GM23338 (cell line): ENCODE data around the gene RASSF1. TPM values are rescaled to one million over a fixed set of nuclear protein-coding genes. Genes with fewer than 3 reads are reported as not detected.

ENCODE experiments used
- ATAC-seq: fragments of 200-7000 bp; cut with Tn5 transposase; 3 replicates; pipeline ENCODE4 v1.9.1; 2020
- DNase-seq: peaks from one replicate; pipeline ENCODE4 v3.0.0-alpha.2; 2015; ENCODE audit warnings: low spot score
- H2AFZ ChIP-seq: fragments of 200-600 bp; sonication (generic); 2 replicates; pipeline ENCODE4 v1.8.0; 2016; ENCODE audit warnings: antibody characterized with exemption, mild to moderate bottlenecking, moderate library complexity
- H3F3A ChIP-seq: fragments of 200-600 bp; sonication (generic); replicated peaks from 2 replicates; pipeline ENCODE4 v1.8.0; 2017; ENCODE audit warnings: antibody characterized with exemption, mixed run types, low read depth
- H3K27ac ChIP-seq: fragments of 200-600 bp; sonication (generic); 2 replicates; pipeline ENCODE4 v1.6.1; 2016; ENCODE audit warnings: low read depth
- H3K27me3 ChIP-seq: fragments of 200-600 bp; sonication (generic); 2 replicates; pipeline ENCODE4 v1.8.0; 2016; ENCODE audit warnings: mild to moderate bottlenecking, mixed run types, moderate library complexity; ENCODE audit not compliant: insufficient read depth
- H3K36me3 ChIP-seq: fragments of 200-600 bp; sonication (generic); 2 replicates; pipeline ENCODE4 v1.8.0; 2016; ENCODE audit warnings: mild to moderate bottlenecking; ENCODE audit not compliant: insufficient read depth
- H3K4me1 ChIP-seq: fragments of 200-600 bp; sonication (generic); 2 replicates; pipeline ENCODE4 v1.8.0; 2016; ENCODE audit warnings: mild to moderate bottlenecking, moderate library complexity; ENCODE audit not compliant: insufficient read depth
- H3K4me2 ChIP-seq: fragments of 200-600 bp; sonication (generic); 2 replicates; pipeline ENCODE4 v1.7.1; 2017; ENCODE audit warnings: mixed run types
- H3K4me3 ChIP-seq: fragments of 200-600 bp; sonication (generic); 2 replicates; pipeline ENCODE4 v1.6.1; 2016; ENCODE audit warnings: mixed run types
- H3K79me2 ChIP-seq: fragments of 200-600 bp; sonication (generic); replicated peaks from 2 replicates; pipeline ENCODE4 v1.8.0; 2017; ENCODE audit warnings: mild to moderate bottlenecking; ENCODE audit not compliant: insufficient read depth
- H3K9me2 ChIP-seq: fragments of 200-600 bp; sonication (generic); 2 replicates; pipeline ENCODE4 v1.8.0; 2017; ENCODE audit not compliant: insufficient read depth
- H4K20me1 ChIP-seq: fragments of 200-600 bp; sonication (generic); replicated peaks from 2 replicates; pipeline ENCODE4 v1.8.0; 2017; ENCODE audit warnings: mild to moderate bottlenecking; ENCODE audit not compliant: insufficient read depth
- H3K27ac Mint-ChIP-seq: 2 replicates; pipeline ENCODE4 v1.8.0; 2020; ENCODE audit warnings: inconsistent platforms, mild to moderate bottlenecking, moderate library complexity, mixed read lengths
- H3K27me3 Mint-ChIP-seq: 3 replicates; pipeline ENCODE4 v1.8.0; 2022; ENCODE audit warnings: low read depth, mild to moderate bottlenecking, moderate library complexity, mixed read lengths, inconsistent platforms; ENCODE audit not compliant: insufficient read depth, poor library complexity
- H3K36me3 Mint-ChIP-seq: 3 replicates; pipeline ENCODE4 v1.8.0; 2021; ENCODE audit warnings: low read depth, mild to moderate bottlenecking, inconsistent platforms, moderate library complexity, mixed read lengths
- H3K4me1 Mint-ChIP-seq: 3 replicates; pipeline ENCODE4 v1.8.0; 2020; ENCODE audit warnings: mild to moderate bottlenecking, inconsistent platforms, mixed read lengths
- H3K4me3 Mint-ChIP-seq: 3 replicates; pipeline ENCODE4 v1.8.0; 2021; ENCODE audit warnings: moderate library complexity, mild to moderate bottlenecking, inconsistent platforms, mixed read lengths
- H3K9me3 Mint-ChIP-seq: 3 replicates; pipeline ENCODE4 v1.8.0; 2020; ENCODE audit warnings: moderate library complexity, mild to moderate bottlenecking, inconsistent platforms, mixed read lengths
- CTCF ChIP-seq, 2 experiments: fragments of 200-600 bp in 1 of 2; sonication (generic) in 1 of 2; conservative IDR thresholded peaks; 2 replicates each; pipeline versions ENCODE4 v1.5.1 to v1.6.1; 2016 to 2017; ENCODE audit warnings: antibody characterized with exemption in 2 of 2, low read depth in 2 of 2, mild to moderate bottlenecking in 2 of 2, moderate library complexity in 1 of 2
- ETS1 ChIP-seq: IDR thresholded peaks from 2 replicates; pipeline ENCODE4 v1.6.1; 2016; ENCODE audit warnings: antibody characterized with exemption
- NANOG ChIP-seq: IDR thresholded peaks from 2 replicates; pipeline ENCODE4 v1.6.1; 2016; ENCODE audit warnings: antibody characterized with exemption, borderline replicate concordance
- POLR2AphosphoS5 ChIP-seq: IDR thresholded peaks from 2 replicates; pipeline ENCODE4 v1.6.1; 2016; ENCODE audit warnings: antibody characterized with exemption, low read depth
- STAT1 ChIP-seq: IDR thresholded peaks from one replicate; pipeline ENCODE4 v1.6.1; 2016; ENCODE audit warnings: antibody characterized with exemption; ENCODE audit not compliant: unreplicated experiment
- ZNF114 ChIP-seq: fragments of 250-450 bp; sonication (Bioruptor Pico); IDR thresholded peaks from 2 replicates; pipeline ENCODE4 v1.5.0; 2020; ENCODE audit warnings: mild to moderate bottlenecking, moderate library complexity
- ZNF331 ChIP-seq: fragments of 250-450 bp; sonication (Bioruptor Pico); IDR thresholded peaks from 2 replicates; pipeline ENCODE4 v1.5.0; 2020; ENCODE audit warnings: low read depth, mild to moderate bottlenecking, moderate library complexity
- ZNF462 ChIP-seq: fragments of 250-450 bp; sonication (Bioruptor Pico); IDR thresholded peaks from 2 replicates; pipeline ENCODE4 v1.5.0; 2020; ENCODE audit warnings: mild to moderate bottlenecking, moderate library complexity
- polyA plus RNA-seq: library from polyadenylated mRNA; unstranded; fragments of >200 nt; fragmentation: Nextera tagmentation; extraction: Ambion mirVana; gene quantifications from 2 replicates; pipeline ENCODE4 v1.2.1, GENCODE V29; 2016
- total RNA-seq: library from RNA; depleted of rRNA; stranded (reverse); fragments of >200 nt; shearing (Covaris generic); gene quantifications from 2 replicates; pipeline ENCODE4 v1.2.3, GENCODE V29; 2014
- TF ChIP-seq, protein P1 (sequence below): IDR thresholded peaks from one replicate; pipeline ENCODE4 v1.6.1; 2018; ENCODE audit warnings: antibody characterized with exemption; ENCODE audit not compliant: unreplicated experiment

The RASSF1 gene
- total and polyA plus RNA-seq, 2 experiments from 2014 or later, result 9.6 to 15.7 TPM

- TF ChIP-seq ZNF331 (CRISPR knock-in tag) (no peak), NANOG (no peak), POLR2AphosphoS5 (no peak)
- no peak for DNase-seq
- Mint-ChIP-seq H3K9me3 (no peaks in the 10 kb centered on the region), H3K27ac (no peak overlapping the region), H3K36me3 (peaks cover 38% of the 10 kb centered on the region), H3K4me3 (peak overlapping the region; percentile 91), H3K27me3 (peaks cover 16% of the 10 kb centered on the region), H3K4me1 (peaks cover 32% of the 10 kb centered on the region)
- peaks cover 8% of the 10 kb centered on the region; the same call in 1 of the 2 replicates for H4K20me1 ChIP-seq
- H3K27me3 ChIP-seq, result no peaks in the 10 kb centered on the region
- H3K4me1 ChIP-seq, result peaks cover 18% of the 10 kb centered on the region
- peak overlapping the region; percentile 94 for H3K4me3 ChIP-seq
- ATAC-seq, result no peak
- peaks cover 31% of the 10 kb centered on the region; the same call in 1 of the 2 replicates for H3F3A ChIP-seq
- H3K79me2 ChIP-seq, result peaks cover 13% of the 10 kb centered on the region
- H3K36me3 ChIP-seq, result peaks cover 6% of the 10 kb centered on the region
- no peaks in the 10 kb centered on the region for H3K9me2 ChIP-seq
- H3K4me2 ChIP-seq, result peak overlapping the region; percentile 97
- no peak overlapping the region for H2AFZ ChIP-seq
- H3K27ac ChIP-seq, result no peak overlapping the region
These were observed 13.5 kb downstream of the RASSF1 start for GRCh38 chr3:50327129-50327528.

DNA sequence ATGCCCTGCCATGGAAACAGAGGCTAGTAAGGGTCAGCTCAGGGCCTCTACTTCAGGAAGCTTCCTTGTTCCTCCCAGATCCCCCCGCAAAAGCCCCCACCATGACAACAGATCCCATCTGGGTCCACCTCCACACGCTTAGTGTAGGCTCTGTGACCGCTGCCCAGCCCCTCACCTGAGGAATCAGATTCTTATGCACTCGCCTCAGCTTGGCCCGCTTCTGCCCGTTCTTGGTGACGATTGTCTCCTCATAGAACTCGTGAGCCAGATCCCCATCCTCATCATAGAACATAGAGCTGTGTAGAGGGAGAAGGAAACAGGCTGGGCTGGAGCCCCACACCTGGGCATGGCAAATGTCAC is 14.5 kb downstream of the RASSF1 start:
- Mint-ChIP-seq H3K4me3 (peak overlapping the region; percentile 51), H3K9me3 (no peaks in the 10 kb centered on the region), H3K4me1 (peaks cover 32% of the 10 kb centered on the region), H3K27me3 (peaks cover 16% of the 10 kb centered on the region), H3K27ac (no peak overlapping the region), H3K36me3 (peaks cover 31% of the 10 kb centered on the region)
- Histone ChIP-seq H3K9me2 (no peaks in the 10 kb centered on the region), H2AFZ (no peak overlapping the region), H3K36me3 (peaks cover 4% of the 10 kb centered on the region), H3K4me2 (no peak overlapping the region), H3K4me3 (no peak overlapping the region), H3K27ac (no peak overlapping the region), H3F3A (peaks cover 33% of the 10 kb centered on the region; the same call in 1 of the 2 replicates), H3K79me2 (peaks cover 13% of the 10 kb centered on the region), H3K27me3 (no peaks in the 10 kb centered on the region), H4K20me1 (peaks cover 8% of the 10 kb centered on the region; the same call in 1 of the 2 replicates), H3K4me1 (peaks cover 18% of the 10 kb centered on the region)
- DNase-seq, result no peak
- no peak for ATAC-seq
- TF ChIP-seq POLR2AphosphoS5 (no peak), ZNF462 (CRISPR knock-in tag) (no peak), ZNF114 (CRISPR knock-in tag) (no peak), CTCF (conservative IDR thresholded peaks at IDR 0.05; ENCODE audit: low read depth in 2 of 2) (no peak), ETS1 (no peak), STAT1 (no peak), ZNF331 (CRISPR knock-in tag) (no peak), NANOG (no peak)
- TF ChIP-seq, protein P1, sequence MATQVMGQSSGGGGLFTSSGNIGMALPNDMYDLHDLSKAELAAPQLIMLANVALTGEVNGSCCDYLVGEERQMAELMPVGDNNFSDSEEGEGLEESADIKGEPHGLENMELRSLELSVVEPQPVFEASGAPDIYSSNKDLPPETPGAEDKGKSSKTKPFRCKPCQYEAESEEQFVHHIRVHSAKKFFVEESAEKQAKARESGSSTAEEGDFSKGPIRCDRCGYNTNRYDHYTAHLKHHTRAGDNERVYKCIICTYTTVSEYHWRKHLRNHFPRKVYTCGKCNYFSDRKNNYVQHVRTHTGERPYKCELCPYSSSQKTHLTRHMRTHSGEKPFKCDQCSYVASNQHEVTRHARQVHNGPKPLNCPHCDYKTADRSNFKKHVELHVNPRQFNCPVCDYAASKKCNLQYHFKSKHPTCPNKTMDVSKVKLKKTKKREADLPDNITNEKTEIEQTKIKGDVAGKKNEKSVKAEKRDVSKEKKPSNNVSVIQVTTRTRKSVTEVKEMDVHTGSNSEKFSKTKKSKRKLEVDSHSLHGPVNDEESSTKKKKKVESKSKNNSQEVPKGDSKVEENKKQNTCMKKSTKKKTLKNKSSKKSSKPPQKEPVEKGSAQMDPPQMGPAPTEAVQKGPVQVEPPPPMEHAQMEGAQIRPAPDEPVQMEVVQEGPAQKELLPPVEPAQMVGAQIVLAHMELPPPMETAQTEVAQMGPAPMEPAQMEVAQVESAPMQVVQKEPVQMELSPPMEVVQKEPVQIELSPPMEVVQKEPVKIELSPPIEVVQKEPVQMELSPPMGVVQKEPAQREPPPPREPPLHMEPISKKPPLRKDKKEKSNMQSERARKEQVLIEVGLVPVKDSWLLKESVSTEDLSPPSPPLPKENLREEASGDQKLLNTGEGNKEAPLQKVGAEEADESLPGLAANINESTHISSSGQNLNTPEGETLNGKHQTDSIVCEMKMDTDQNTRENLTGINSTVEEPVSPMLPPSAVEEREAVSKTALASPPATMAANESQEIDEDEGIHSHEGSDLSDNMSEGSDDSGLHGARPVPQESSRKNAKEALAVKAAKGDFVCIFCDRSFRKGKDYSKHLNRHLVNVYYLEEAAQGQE, result no peak
